Endometrium (tissue), 2 donors: Measurements from ENCODE around the gene SEPTIN10.
"Not testable (repeated sequence)": the region's sequence is repeated elsewhere in the genome, so short reads cannot be mapped to it uniquely, and the experiment has no call there.

ENCODE experiments used
- FAIRE-seq: peaks from 2 replicates; lab custom pipeline; 2012; peaks lifted over from hg19 to GRCh38; lab: Jason Lieb, UNC
- donor health status: control.
- donor health status: control.

SEPTIN10 gene

DNA sequence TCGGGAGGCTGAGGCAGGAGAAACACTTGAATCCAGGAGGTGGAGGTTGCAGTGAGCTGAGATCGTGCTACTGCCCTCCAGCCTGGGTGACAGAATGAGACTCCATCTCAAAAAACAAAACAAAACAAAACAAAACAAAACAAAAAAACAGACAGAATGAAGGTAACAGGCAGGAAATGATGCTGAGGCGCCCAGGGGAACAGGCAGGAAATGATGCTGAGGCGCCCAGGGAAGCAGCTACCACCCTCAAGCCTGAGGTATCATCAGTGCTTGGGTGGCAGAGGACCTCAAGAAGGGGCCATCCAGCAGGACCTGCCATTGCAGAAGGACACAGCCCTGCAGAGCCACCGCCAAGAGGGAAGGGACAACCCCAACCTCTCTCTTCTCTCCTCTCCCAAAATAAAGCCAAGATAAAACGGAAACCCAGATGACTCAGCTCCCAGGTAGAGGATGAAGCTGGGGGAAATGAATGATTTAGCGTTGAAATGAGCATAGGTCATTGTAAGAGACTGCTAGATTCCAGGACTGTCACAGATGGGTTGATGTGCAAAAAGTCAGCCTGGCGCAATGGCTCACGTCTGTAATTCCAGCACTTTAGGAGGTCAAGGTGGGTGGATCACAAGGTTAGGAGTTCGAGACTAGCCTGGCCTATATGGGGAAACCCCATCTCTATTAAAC is 19.7 kb upstream of the SEPTIN10 start:
- FAIRE-seq = no peak

DNA sequence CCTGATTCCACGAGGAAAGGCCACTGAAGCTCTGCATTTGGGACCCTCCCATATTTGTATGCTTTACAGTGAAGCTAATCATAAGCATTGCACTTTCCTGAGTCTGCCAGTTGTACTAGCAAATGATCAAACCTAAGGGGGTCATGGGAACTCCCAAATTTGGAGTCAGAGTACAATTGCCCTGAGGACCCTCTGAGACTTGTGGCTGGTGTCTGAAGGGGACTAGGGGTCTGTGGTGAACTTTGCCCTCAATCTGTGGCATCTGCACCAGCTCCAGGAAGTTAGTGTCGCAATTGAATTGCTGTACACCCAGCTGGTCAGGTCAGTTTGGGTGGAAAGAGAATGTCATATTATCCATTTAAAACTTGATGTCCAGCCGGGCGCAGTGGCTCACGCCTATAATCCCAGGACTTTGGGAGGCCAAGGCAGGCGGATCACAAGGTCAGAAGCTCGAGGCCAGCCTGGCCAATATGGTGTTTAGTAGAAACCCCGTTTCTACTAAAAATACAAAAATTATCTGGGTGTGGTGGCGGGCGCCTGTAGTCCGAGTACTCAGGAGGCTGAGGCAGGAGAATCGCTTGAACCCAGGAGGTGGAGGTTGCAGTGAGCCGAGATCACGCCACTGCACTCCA is 18.5 kb upstream of the SEPTIN10 start:
- no peak for FAIRE-seq

GRCh38 chr2:109631741-109632140 is 18.0 kb upstream of the SEPTIN10 start:
- FAIRE-seq = no peak

DNA sequence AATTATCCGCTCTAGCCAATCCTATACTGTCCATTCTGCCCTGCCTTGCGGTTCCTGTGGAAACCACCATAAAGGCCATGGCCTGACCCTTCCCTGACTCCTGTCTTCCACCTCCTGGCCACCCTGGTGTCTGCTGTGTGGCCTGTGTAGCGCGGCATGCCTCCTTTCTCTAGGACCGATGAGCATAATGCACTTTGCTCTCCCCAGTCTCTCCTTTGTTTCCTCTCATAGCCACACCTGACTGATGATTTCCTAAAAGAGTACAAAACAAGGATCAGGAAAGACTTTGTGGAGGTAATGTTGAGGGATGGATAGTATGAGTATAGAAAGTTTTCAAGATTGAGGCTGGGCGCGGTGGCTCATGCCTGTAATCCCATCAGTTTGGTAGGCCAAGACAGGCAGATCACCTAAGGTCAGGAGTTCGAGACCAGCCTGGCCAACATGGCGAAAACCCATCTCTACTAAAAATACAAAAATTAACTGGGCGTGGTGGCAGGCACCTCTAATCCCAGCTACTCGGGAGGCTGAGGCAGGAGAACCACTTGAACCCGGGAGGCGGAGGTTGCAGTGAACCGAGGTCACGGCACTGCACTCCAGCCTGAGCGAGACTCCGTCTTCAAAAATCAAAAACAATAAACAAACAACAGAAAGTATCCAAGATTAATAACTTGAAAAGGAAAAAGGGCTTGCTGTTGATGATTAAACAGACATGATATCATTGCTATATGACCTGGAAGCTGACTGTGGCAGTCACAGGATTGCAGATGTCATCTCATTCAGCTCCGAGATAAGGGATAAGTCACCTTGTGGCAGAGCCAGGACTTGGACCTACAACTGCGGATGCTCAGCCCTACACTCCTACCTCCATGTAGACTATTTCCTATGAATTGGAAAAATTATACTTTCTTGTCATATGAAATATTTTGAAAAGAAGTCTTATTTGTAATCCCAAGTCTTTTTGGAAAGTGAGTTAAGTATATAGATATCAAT is 17.0 kb upstream of the SEPTIN10 start:
- FAIRE-seq = no peak

GRCh38 chr2:109629867-109630266 is 16.1 kb upstream of the SEPTIN10 start:
- no peak for FAIRE-seq

DNA sequence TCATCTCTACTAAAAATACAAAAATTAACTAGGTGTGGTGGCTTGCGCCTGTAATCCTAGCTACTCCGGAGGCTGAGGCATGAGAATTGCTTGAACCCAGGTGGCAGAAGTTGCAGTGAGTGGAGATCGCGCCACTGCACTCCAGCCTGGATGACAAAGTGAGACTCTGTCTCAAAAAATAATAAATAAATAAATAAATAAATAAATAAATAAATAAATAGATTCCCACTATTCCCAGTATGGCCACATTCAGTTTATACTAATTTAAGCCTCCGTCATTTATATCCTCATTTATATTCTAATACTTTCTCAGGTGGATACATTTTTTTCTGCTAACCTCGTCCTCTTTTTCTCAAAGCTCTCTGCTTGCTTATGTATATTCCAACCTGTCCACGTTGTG is 14.6 kb upstream of the SEPTIN10 start:
- FAIRE-seq = not testable (repeated sequence)

GRCh38 chr2:109624339-109624738 is 10.6 kb upstream of the SEPTIN10 start:
- no peak for FAIRE-seq

- no peak for FAIRE-seq
Measured at GRCh38 chr2:109623923-109624322, 10.2 kb upstream of the SEPTIN10 start.

DNA sequence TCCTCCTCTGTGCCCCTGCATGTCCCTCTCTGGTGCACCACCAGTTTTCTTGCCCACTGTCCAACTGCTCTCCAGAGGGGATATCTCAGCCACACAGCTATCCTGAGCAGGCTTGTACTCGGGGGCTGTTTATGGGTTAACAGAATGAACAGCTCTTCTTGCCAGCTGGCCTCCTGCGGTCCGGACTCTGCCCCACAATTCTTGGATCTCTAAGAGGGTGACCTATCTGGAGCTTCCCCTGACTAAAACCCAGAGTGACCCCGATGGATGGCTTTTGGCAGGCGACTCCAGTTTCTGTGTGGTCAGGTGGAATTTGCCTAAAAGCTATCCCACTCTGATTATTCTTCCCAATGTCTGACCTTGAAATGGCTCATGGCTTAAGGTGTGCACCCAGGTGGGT is 9.5 kb upstream of the SEPTIN10 start:
- no peak for FAIRE-seq

DNA sequence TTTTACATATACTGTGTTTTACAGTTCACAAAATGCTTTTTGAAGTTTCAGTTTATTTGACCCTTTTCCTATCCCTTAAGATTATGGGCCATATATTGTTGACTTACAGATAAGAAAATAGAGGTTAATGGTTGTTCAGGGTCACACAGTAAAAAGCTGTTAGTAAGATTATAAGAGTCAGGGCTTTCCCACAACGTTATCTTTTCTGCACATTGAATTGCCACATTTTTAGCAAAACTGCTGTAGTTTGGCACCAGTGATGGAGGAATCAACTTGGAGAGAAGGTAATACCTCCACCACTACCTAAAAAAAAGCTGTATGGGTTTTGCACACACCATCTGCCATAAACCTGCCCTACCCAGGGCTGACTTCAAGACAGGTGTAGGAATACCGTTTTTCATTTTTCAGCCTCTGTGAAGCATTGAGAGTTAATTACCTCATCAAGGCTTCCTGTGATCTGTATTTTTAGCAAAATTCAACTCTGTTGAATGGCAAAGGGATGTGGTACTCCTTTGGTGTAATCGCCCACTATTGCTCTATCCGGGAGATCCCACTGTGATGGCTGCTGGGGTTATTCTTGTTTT is 5.4 kb upstream of the SEPTIN10 start:
- no peak for FAIRE-seq

- FAIRE-seq = no peak
Measured at GRCh38 chr2:109616184-109616583, 2.4 kb upstream of the SEPTIN10 start.

DNA sequence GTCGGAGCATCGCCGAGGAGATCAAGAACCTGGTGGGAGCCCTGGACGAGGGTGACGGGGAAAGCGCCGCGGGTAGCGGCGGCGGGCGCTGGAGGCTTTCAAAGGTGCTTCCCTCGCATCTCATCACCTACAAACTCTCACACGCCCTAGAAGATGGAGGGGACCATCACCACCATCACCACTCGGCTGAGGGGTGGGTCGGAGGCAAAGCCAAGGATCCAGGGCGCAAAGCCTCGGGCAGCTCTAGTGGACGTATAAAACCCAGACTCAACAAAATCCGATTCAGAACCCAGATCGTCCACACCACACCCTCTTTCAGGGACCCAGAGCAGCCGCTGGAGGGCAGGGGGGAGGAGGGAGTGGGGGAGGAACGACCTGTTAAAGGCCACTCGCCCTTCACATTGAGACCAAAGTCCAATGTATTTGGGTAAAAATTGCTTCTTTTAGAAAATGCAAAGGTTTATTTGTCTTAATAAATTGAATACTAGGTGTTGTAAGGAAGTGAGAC is 1.9 kb upstream of the SEPTIN10 start:
- no peak for FAIRE-seq

- no peak for FAIRE-seq
Measured at GRCh38 chr2:109614715-109615636, 1.2 kb upstream of the SEPTIN10 start.

- FAIRE-seq = no peak
Measured at GRCh38 chr2:109613081-109613921, 465 bp downstream of the SEPTIN10 start.

DNA sequence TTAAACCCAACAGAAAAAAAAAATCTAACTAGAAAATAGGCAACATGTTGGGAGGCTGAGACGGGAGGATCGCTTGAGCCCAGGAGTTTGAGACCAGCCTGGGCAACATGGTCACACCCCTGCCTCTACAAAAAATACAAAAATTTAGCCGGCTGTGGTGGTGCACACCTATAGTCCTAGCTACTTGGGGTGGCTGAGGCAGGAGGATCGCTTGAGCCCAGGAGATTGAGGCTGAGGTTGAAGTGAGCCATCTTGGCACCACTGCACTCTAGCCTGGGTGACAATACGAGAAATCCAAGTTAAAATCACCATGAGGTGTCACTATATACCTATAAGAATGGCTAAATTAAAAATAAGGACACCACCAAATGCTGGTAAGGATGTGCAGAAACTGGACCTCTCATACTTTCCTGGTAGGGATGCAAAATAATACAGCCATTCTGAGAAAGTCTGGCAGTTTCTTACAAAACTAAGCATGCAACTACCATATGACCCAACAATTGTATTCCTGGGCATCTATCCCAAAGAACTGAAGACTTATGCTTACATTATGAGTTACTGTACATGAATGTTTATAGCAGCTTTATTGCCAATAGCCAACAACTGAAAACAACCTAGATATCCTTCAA is 2.2 kb downstream of the SEPTIN10 start:
- no peak for FAIRE-seq

DNA sequence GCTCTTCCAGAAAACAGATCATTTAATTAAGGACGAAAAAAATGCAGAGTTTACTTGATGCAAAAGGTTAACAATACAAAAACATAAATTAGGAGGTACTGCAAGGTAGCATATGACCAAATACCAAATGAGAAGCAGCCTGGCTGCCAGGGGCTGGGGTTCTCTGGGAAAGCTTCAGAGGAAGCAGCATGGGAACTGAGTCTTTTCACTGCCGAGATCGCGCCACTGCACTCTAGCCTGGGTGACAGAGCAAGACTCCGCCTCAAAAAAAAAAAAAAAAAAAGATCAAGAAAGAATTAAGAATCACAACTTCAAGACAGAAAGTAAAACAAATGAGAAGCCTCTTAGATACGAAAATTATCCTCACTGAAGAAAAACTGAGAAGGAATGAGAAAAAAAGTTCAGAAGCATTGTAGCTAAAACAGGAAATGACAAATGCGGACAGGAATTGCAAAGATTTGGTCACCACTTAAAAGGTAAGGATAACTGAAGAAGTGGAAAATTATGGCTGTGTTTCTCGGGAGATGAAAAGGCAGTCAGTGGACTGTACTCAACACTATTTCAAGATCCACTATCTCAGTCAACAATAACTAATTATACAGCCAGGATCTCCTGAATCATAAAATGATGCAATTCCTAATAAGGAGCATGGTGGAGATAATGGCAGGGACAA is 4.3 kb downstream of the SEPTIN10 start:
- FAIRE-seq = peak; percentile 72

DNA sequence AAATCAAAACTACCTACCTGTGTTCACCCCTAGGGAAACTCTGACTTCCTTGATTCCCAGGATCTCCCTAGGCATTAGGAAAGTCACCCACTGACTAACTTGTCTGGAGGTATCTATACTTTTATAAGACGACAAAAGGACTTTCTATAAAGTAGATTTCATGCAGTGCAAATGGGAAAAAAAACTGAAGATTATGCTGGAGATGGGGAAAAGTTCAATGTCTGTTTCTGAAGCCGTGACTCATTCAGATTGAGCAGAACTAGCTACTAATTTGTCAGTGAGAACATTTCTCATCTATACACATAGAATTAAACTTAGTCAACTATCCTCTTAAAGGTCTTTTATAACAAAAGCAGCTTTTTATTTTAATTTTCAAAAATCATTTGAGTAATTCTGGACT is 6.0 kb downstream of the SEPTIN10 start:
- FAIRE-seq = no peak

DNA sequence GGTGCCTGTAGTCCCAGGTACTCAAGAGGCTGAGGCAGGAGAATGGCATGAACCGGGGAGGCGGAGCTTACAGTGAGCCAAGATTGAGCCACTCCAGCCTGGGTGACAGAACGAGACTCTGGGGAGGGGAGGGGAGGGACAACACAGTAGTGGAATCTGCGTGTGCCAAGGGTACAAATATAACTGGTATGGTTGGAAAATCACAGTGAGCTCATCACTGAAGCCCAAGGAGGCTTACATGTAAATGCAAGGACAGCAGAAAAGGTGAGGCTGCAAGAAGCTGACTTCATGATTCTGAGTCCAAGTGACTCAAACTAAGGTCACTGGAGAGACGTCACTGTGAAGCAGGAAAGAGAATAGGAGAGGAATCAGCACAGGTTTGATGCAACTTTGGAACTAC is 9.2 kb downstream of the SEPTIN10 start:
- FAIRE-seq = no peak

DNA sequence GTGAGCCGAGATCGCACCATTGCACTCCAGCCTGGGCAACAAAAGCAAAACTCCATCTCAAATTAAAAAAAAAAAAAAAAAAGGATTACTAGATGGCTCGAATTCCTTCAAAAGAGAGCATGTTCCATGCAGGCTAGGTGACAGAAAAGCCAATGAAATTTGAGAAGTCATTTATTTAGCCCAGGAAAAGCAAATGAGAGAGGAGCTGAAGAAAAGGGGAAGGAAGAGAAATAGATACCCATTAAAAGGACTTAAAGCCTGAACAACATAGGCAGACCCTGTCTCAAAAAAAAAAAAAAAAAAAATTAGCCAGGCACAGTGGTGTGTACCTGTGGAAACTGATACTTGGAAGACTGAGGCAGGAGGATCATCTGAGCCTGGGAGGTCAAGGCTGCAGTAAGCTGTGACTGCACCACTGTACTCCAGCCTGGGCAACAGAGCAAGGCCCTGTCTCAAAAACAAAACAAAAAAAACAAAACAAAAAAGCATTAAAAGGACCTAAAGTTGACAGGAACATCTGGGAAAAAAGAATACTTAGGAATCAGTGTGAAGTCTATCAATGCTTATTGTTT is 11.1 kb downstream of the SEPTIN10 start:
- FAIRE-seq = no peak
